Stimulated activated CD8-positive, alpha-beta memory T cell treated with anti-CD3 and anti-CD28 coated beads, Interleukin-4, amount 100 ng/mL, for 48 hours (primary cell): ENCODE measurements around the gene BMP8A.
"Not testable (repeated sequence)": the region's sequence is repeated elsewhere in the genome, so short reads cannot be mapped to it uniquely, and the experiment has no call there.

ENCODE experiments used
- DNase-seq: peaks from one replicate; pipeline ENCODE4 v3.0.0-alpha.2; 2020

The BMP8A gene

DNA sequence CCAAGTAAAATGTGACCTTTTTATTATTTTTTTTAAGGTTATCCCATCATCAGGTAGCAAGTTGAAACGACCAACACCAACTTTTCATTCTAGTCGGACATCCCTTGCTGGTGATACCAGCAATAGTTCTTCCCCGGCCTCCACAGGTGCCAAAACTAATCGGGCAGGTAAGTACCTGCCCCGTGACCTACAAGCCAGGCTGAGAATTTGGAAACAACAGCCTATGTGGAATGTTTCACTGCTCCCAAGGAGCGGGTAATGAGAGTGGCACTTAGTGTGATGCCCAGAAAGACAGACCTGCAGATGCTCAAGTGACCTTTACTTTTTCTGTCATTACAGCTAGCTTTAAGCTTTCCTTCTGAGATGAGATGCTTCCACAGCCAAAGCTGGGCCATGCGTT, 6.9 kb upstream of the BMP8A start:
- DNase-seq: no peak

DNA sequence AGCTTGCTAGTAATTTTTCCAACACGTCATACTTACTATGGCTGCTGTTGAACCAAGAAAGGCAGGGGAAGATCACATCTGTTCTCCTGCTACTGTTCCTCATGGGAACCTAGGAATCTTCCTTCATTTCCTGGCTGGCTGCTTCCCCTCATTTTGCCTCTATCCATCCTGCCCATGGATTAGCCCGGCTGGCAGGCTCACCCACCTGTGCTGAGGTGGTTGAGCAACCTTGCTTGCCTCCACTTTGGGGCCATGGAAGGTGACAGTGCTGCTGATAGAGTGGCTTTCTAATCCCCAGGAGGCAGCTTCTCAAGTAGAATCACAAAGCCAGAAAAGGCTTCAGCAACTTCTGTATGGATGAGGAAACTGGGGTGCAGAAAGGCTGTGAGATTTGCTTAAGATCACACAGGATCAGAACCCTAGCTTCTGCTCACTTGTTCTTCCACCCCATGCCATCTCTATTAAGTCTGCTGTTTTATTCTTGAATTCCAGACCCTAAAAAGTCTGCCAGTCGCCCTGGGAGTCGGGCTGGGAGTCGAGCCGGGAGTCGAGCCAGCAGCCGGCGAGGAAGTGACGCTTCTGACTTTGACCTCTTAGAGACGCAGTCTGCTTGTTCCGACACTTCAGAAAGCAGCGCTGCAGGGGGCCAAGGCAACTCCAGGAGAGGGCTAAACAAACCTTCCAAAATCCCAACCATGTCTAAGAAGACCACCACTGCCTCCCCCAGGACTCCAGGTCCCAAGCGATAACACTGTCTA, 6.2 kb upstream of the BMP8A start:
- no peak for DNase-seq

DNA sequence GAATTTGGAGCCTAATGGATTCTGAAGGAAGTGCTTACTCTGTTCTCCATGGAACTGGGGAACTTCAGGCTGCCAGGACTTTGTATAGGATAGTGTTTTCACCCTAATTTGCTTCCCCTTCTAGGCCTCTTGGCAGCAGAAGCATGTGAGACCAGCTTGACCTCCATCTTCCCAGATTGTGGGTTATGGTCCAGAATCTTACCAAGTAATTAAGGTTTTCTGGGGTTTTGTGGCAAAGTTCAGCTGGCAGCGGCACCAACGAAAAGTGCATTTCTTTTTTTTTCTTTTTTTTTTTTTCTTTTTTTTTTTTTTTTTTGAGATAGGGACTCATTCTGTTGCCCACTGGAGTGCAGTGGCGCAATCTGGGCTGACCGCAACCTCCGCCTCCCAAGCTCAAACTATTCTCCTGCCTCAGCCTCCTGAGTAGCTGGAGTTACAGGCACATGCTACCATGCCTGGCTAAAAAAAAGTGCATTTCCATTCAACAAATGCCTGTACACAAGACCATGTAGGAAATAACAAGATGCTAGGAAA, 3.4 kb upstream of the BMP8A start:
- no peak for DNase-seq

DNA sequence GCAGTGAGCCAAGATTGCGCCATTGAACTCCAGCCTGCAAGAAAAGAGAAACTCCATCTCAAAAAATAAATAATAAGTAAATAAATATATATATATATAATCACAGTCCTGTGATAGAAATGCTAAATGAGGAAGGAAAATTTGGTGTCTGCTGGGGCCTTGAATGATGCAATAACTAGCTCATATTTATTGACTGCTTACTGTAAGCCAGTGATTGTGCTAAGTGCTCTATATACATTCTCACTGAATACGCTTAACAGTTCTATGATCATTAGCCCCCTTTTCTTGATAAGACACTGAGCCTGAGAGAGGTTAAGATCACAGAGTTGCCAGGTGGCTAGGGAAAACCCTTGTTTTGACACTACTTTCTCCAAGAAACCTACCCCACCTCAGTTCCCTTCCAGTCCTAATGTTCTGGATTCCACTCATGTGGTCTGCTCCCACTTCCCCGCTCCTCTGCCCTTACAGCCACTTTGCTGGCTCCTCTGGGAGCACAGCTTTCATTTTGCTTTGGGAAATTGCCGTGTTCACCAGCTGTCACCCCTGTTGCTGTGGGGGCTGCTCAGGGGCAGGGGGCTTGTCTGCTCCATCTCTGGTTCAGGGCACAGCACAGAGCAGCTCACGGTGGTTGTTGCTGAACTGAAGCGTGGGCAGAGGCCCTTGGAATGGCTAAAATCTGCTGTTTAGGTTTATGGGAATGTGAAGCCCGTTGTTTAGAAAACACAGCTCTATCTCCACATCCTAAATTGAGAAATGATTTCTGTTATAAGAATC, 2.5 kb upstream of the BMP8A start:
- DNase-seq: no peak

DNA sequence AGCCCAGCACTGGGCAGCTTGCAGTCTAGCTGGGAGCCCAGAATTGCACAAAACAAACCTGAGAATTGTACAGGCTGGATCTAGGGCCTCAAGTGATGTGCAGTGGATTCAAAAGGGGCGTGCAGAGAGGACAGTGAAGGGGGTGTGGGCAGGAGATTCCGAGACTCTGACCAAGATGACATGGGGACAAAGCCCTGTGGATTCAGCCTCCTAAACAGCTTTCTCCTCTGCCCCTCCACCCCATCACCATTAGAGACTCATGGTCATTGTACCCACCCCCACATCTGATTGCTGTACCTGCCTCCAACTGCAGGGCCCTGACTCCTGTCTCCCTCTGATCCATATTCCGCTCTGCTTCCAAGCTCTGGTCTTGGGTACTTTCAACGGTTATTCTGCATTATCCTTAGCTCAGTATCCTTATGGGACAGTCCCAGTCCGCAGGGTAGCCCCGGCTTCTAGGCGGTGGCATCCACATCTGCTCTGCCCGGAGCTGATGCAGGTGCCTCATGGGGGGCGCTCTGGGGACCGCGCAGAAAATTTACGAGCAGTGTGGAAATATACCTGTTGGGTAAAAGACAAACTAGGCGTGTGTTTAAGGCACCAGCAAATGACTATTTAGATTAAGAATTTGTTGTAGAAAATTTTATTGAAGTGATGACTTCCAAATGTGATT, 1.7 kb upstream of the BMP8A start:
- no peak for DNase-seq

DNA sequence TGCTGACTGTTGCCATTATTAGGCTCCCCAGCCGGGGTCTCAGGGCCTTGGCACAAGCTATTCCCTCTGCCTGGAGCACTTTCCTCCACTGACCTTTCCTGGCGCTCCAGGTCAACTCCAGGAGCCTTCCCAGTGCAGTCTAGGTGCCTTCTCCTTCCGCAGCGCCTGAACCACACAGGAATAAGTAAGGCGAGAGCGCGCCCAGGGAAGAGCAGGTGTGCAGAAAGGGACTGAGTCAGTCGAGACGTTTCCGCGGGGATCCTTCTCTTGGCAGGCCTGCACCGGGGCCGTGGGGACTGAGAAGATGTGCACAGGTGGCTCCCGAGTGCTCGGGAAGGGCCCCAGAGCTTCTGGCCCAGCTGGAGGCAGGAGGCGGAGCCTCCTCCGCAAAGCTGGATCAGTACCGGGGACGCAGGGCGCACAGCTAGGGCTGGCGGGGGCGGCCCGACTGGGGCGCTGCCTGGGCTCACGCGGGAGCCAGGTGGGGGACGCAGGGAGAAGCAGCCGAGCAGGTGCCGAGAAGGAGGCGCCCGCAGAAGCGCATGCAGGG, 765 bp upstream of the BMP8A start:
- DNase-seq: no peak

DNA sequence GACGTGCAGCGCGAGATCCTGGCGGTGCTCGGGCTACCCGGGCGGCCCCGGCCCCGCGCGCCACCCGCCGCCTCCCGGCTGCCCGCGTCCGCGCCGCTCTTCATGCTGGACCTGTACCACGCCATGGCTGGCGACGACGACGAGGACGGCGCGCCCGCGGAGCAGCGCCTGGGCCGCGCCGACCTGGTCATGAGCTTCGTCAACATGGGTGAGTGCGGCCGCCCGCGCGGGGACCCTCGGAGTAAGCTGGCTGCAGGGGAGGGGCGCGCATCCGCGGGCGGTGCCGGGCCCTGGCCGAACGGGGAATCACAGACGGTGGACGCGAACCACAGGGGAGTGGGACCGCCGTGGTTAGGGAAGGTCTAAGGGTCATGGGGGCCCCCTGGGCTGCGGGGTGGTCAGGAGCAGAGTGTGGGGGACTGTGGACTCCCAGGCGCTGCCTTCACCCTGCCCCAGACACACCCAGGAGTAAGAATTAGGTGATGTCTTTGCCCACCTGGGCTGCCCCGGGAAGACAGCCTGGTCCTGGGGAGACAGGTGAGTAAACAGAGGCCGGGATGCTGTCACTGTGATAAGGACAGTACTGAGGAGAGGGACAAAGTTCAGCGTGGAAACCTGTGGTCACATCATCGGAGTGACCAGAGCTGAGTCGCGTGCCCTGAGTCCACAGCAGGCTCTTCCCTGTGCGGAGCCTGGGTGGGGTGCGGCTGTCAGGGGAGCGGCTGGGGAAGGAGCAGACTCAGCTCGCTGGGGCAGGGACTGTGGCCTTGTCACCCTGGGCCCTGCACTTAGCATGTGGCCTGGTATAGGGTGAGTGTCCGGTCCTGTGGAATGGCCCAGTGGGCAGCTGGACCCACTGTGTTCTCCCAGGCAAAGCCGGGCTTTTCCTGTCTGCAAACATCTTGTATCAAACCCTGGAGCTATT, 944 bp downstream of the BMP8A start:
- DNase-seq: not testable (repeated sequence)

DNA sequence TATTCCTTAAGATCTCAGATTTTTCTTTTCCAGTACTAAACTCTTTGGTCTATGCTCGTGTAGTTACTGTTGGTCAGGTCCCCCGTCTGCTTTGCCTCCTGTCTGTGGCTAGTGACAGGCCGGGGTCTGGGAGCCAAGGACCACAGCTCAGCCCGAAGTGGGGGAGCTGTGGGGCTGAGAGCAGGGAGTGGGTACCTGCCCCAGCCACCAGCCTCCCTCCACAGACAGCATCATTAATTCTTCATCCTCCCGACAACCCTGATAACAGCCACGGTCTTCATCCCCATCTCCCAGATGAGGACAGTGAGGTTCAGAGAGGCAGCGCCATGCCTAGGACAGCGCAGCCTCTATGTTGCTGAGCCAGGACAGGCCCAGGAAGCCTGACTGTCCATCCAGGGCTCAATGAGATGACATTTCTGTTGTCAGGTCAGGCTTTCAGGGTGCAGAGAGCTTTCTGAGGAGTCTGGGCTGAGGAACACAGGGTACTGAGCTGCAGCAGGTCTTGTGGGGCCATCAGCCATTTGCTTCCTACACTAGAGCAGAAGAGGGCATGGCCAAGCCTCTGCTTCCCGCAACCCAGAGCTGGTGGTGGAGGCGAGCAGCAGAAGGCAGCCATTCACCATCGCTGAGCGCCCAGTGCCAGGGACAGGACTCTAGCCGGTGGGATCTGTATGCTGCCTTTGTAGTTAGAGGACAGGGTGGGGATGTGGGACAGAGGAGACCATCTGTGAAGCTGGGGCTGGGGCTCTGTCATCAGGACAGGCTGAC, 1.8 kb downstream of the BMP8A start:
- DNase-seq: not testable (repeated sequence)

DNA sequence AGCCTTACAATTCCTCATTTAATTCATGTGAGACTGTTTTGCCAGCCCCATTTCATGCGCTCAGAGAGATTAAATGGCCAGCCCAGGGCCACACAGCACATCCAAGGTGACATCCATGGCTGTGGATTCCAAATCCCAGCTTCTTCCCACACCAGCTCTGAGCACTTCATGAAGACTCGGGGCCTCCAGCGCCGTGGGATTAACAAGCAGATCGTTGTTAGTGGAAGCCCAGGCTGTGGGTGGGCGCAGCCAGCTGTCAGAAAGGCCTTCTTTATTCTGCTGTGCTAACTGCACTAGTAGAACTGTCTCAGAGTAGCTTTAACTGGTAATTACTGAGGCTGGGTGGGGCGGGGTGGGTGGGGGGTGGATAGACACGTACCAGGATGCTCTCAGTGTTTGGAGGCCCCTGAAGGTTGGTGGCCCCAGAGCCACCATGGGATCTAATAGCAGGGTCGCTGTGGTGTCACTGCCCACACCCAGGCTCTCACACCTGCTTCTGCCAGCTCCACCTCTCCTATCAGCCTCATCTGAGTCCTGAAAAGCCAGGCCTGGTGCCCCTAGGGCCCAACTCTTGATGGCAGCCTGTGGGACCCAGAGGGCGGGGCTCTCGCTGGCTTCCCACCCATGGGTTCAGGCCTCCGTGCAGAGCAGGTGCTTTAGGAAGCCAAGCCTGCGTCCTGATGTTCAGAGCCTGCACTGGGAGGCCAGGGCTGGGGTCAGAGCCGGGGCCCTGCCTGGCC, 3.4 kb downstream of the BMP8A start:
- DNase-seq: no peak

DNA sequence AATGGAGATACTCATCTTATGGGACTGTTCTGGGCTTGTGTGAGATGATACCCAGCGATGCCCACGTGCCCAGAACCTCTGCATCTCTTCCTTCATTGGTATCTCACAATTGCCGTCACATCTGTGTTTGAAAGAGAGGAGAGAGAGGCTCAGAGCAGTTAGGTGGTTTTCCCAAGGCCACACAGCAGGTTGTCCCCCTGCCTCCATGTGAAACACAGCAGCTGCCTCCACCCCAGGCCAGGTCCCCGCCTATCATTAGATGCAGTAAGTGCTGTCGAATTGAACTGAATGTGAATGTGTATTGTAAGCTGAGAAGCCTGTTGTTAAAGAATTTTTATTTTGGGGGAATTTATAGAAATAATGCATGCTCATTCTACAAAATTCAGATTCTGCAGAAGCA, 5.1 kb downstream of the BMP8A start:
- not testable (repeated sequence) for DNase-seq

DNA sequence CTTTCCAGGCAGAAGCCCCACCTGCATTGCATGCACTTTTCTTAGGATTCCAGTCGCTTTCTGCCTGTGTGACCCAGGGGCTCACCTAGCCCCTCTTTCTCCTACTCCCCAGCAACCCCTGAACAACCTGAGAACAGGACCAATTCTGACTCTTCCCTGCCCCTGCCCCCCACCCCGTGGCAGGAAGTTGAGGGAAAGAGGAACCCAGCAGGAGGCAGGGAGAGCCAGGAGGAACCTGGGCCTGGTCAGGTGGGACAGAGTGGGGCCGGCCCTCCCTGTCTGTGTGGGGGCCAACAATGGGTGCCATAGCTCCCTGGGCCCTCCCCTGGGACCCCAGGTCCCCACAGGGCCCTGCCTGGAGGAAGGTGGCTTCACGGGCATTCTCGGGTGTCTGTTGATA, 6.1 kb downstream of the BMP8A start:
- no peak for DNase-seq

DNA sequence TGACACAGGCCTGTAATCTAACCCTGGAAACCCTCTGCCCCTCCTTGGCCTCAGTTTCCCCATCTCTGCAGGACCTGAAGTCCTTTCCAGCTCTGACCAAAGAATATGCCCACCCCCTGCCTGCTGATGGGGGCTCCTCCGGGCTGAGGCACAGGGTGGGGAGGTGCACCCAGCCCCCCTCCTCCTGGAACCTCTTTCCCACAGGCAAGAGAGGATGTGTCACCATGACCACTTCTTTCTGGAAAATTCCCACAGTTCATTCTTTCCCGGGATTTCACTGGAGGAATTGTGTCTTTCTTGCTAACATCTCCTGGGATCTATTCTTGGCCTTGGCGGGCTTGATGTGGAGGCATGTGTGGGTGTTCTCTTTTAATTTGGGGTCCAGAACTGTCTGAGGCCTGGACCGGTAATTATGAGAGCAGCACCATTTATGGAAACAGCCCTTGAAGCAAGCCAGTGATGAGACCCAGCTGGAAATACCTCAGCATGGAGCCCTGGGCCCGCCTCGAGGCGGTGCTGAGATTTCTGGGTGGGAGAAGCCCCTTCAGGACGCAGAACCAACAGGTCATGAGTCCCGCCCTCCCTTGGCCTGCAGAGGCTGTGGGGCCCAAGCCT, 6.8 kb downstream of the BMP8A start:
- not testable (repeated sequence) for DNase-seq

DNA sequence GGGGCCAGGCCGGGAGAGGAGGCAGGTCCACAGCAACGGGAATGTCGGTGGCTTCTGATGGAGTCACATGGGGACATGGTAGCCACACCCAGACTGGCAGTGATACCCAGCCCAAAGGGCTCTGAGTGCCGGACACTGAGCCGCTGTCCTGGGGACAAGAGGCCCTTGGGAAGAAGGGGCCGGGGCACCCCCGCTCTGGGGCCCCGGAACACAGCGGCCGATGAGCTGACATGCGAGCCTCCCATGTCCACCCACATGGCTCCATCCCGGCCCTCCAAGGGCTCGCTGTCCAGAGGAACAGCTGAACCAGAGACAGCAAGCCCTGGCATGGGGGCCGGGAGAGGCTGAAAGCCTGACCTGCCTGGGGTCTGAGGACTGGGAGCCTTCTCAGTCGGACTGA, 7.4 kb downstream of the BMP8A start:
- not testable (repeated sequence) for DNase-seq

DNA sequence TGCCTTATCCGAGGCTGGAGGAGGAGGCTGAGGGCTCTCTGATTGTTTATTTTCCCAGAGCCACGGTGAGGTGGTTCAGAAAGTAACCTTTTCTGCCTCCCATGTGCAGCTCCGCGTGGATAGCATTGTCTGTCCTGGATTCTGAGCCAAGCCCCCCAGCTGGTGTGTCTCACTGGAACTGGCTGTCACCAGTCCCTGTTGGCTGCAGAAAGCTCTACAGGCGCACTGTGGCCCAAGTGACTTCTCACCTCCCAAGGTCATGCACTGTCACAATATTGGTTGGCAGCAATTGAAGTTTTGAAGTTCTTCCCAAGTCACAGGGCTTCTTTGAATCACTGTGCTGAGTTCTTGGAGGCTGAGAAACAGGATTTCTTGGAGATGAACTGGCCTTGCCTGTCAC, 8.2 kb downstream of the BMP8A start:
- no peak for DNase-seq

DNA sequence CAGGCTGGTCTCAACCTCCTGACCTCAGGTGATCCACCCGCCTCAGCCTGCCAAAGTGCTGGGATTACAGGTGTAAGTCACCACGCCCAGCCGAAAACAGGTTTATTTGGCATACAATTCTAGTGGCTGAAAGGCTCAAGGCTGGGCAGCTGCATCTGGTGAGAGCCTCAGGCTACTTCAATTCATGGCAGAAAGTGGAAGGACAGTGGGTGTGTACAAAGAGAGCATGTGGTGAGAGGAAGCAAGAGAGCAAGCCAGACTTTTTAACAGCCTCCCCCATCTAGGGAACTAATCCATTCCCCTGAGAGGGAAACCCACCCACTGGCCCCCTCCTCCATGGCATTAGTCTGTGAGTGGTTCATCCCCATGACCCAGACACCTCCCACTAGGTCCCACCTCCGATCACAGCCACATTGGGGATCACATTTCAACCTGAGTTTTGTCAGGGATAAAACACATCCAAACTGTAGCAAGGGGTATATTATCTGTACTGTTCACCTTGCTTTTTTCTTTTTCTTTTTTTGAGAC, 9.5 kb downstream of the BMP8A start:
- DNase-seq: no peak

DNA sequence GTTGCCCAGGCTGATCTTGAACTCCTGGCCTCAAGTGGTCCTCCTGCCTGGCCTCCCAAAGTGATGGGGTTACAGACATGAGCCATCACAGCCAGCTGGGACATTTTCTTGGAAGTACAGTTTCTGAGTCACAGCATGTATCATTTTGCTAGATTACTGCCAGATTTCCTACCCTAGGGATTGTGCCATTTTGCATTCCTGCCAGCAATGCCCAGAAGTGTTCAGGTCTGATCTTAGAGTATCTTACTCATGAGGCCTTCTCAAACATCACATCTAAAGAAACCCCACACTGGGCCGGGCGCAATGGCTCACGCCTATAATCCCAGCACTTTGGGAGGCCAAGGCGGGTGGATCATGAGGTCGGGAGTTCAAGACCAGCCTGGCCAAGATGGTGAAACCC, 10.2 kb downstream of the BMP8A start:
- DNase-seq: no peak

DNA sequence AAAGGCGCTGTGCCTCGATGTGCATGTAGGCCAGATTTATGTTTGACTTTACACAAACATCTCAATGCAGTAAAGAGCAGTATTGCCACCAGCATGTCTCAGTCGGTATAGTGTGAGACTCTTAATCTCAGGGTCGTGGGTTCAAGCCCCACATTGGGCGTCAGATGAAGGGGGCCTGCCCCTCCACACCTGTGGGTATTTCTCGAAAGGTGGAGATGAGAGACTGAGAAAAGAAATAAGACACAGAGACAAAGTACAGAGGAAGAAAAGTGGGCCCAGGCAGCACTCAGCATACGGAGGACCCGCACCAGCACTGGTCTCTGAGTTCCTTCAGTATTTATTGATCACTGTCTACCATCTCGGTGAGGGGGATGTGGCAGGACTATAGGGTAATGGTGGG, 13.0 kb downstream of the BMP8A start:
- not testable (repeated sequence) for DNase-seq

DNA sequence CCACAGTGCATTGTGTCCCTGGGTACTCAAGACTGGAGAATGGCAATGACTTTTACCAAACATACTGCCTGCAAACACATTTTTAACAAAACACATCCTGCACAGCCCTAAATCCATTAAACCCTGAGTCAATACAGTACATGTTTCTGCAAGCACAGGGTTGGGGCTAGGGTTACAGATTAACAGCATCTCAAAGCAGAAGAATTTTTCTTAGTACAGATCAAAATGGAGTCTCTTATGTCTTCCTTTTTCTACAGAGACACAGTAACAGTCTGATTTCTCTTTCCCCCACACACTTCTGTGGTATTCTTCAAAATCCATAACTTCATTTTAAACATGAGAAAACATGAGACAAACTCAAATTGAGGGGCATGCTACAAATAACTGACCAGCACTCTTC, 13.9 kb downstream of the BMP8A start:
- DNase-seq: no peak

DNA sequence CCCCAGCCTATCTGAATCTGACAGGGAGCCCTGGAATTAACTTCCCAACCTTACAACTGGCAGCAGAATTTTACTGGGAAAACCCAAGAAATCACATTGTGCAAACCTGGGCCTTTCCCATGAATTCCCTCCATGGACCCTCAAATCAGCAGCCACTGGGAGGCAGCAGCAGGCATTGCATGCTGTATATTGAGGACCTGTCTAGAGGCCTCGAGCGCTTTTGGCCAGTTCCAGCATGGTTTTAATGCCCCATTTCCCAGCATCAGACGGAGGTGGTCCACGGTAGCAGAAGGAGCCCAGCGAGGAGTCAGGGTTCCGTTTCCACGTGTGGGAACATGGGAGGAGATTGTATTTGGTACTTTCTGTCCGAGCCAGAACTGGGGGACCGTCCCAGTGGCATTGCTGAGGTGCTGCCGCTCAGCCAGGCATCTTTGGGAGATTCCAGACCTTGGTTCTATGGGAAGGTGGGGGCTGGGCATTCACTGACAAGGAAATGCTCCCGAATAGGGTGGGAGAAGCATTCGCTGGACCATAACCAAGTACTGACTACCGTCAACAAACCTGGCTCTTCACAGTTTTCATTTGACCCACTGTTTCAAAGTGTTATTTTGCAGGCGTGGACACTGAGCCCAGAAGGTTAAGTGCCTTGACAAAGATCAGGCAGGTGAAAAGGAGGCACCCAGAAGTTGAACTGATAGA, 15.9 kb downstream of the BMP8A start:
- DNase-seq: no peak
